GM18508 (cell line): Measurements from ENCODE around the gene CAMKK1.
"Not testable (repeated sequence)": the region's sequence is repeated elsewhere in the genome, so short reads cannot be mapped to it uniquely, and the experiment has no call there.

ENCODE experiments used
- ATAC-seq: cut with Tn5 transposase; IDR thresholded peaks from one replicate; pipeline ENCODE4 v1.9.1; 2021; ENCODE audit warnings: moderate number of reproducible peaks; ENCODE audit not compliant: insufficient read depth, unreplicated experiment

Gene CAMKK1

DNA sequence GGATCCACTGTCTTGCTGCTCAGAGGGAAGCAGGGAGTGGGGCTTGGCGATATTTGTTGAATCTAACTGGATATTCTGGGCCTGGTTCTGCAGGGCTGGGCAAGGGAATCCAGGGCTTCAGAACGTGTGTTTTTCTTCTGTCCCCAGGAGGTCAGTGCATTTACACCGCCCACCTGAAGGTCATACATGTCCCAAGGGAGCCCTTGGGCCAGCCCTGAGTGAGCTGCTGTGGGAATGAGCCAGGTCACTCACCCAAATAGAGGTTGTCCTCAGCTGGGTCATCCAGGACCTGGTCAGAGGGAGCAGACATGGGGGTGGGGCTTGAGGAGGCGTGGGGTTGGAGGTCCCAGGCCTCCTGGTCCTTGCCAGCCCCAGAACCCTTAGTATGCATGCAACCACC, 10.6 kb downstream of the CAMKK1 start:
- ATAC-seq = no peak

DNA sequence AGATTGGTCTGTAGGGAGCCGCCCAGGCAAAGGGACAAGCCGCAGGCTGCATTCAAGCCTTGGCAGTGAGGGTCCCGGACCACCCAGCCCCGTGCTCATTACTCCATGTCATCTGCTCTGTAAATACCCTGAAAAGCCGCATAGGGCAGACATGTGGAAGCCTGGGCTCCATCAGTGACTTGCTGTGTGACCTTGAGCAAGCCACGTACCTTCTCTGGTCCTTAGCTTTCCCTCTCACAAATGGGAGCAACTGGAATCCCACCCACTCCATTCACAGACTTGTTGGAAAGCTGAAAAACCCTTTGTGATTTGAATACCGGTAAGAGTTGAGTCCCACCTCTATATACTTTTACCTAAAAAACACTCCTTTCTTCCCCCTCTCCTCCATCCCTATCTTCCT, 11.9 kb downstream of the CAMKK1 start:
- no peak for ATAC-seq

DNA sequence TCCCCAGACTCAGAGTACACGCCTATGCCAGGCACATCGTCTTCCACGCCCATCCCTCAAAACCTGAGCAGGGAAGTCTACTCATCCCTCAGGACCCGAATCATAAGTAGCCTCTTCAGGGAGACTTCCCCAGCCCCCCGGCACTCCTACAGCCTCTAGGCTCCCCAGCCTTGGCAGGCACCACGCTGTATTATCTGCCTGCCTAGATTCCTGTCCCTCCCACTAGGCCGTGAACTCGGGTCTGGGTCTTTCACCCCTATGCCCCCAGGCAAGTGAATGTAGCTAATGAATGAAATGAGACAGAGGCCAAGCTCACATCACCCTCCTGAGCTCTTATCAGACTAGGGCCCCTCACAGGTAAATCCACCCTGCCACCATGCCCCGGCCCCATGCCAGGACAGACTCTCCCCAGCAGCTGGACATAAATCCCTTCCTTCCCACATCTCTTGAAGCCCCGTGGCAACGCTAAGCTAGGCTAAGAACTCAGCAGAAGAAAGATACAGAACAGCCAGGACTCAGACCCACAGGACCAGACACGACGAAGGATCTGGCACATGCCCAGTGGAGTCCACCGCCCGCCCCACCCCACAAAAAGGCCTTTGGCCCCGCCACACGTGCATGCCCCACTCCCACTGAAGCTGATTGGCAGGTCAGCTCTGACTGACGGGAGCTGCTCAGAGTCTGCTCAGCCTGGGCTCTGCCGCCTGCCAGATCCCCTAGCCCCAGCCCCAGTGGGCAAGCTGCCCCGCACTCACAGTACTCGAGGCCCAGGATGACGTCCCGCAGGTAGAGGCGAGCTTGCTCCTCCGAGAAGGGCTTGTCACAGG, 13.0 kb downstream of the CAMKK1 start:
- ATAC-seq = no peak

DNA sequence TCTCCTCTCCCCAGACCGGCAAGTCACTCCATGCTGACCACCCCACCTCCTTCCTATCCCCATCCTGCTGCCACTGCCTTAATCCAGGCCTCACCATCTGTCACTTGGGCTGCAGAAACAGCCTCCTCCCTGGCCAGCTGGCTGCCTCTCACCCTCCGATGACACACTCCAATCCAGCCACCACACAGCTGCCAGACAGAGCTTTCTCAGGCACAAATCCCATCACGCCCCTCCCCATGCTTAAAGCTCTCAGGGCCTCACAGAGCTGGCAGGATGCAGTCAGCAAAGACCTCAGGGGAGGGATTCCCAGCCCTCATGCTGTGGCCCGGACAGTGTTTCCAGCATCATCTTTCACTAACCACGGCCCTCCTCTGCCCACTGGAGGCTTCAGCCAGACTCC, 13.7 kb downstream of the CAMKK1 start:
- ATAC-seq = no peak

DNA sequence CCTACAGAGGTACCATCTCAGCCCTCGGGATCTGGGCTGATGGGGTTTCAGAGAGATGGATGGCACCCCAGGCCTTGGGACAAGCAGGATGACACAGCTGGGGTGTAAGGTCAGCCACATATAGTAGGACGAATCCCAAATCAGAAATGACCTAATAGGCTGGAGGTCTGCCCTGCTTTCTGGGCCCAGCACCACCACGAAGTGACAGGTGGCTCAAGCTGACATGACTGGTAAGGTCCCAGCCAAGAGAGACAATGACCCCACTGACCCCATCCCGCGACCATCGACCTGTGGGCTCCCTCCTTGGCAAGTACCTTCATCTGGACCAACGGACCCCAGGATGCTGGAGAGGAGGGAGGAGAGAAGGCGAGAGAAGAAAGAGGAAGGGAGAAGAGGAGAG, 15.6 kb downstream of the CAMKK1 start:
- no peak for ATAC-seq

DNA sequence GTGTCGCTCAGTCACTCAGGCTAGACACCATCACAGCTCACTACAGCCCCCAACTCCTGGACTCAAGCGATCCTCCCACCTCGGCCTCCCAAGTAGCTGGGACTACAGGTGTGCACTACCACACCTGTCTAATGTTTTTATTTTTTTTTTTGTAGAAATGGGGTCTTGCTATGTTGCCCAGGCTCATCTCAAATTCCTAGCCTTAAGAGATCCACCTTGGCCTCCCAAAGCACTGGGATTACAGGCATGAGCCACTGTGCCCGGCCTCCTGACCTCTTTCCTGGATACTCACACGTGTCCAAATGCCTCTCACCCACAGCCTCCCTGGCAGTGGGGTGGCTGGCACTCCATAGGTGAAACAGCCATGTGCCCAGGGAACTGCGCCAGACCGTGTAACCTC, 17.5 kb downstream of the CAMKK1 start:
- no peak for ATAC-seq

DNA sequence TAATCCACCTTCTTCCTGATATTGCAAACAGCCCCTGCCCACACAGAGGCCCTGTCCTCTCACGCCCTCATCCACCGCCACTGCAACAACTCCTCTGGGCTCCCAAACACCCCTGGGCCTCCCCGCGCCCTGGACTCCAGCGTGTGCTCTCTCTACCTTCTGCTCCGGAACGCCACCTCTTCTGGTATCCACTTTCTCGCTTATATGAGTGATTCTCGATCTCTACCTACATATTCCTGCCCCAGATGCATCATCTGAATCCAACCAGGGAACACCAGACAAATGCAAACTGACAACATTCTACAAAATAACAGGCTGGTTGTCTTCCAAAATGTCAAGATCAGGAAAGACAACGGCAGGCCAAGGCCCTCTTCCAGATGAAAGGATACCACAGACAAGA, 19.0 kb downstream of the CAMKK1 start:
- ATAC-seq = no peak

DNA sequence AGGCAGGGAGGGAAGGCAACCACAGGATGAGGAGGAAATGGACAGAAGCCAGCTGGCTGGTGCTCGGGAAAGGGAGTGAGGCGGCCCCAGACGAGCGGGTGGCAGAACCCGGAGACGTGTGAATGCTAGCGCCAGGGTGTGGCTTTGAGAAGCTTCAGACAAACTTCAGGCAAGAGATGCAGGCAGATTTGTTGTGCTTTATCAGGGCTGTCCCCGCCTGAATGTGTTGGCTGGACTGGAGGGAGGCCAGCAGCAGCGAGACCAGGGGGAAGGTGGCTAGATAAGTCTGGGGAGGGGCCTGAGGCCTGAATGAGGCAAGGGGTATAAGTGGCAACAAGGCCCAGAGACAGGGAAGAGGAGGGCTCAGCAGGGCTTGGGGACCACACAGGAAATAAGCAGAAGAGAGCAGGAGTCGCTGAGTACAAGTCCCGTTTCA, 22.0 kb downstream of the CAMKK1 start:
- no peak for ATAC-seq

DNA sequence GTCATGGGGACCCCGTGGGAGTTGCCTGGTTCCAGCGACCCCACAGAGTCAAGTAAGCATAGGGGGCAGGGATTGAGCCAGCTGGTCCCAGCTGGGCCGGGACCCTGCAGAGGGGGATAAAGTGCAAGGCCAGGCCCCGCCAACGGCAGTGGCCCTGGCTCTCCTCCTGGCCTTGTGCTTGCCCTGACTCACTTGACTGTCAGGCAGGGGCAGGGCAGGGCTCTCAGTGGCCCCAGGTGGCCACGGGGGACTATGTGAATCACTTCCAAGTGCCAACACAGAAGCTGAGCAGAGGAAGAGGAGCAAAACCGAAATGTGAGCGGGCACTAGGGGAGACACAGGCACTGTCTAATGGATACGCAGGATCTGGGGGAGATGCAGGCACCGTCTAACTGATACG, 25.2 kb downstream of the CAMKK1 start:
- no peak for ATAC-seq

DNA sequence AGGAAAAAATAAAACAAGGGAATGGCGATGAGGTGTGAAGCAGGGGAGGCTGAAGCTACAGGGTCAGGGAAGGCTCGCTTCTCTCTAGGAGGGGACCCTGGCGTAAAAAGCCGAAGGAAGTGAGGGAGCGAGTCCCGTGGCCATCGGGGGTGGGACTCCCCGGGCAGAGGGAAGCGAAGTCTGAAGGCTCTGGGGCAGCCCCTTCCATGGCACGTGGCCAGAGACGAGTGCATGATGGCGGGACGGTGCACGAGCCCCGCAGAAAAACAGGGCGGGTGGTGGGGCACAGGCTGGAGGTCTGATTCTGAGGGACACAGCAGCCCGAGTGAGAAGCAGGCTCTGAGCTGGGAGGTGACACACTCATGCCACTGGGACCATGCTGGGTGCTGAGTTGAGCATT, 25.7 kb downstream of the CAMKK1 start:
- ATAC-seq = no peak

DNA sequence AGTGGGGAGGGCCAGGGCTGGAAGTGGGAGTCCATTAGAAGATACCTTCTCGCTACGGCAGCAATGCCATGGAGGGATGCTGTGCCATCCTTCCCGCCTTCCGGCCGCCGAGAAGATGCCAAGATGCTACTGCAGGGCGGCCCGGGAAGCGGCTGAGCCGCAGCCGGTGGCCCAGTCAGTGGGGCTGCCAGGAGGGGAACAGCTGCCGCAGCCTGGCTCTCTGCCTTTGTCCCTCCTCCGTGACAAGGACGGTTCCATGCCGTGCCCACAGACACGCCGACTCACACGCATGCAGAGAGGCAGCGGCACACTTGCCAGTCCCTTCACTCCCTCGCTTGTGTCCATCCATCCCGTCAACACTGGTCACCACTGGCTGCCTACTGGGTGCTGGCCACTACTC, 26.6 kb downstream of the CAMKK1 start:
- ATAC-seq = no peak

DNA sequence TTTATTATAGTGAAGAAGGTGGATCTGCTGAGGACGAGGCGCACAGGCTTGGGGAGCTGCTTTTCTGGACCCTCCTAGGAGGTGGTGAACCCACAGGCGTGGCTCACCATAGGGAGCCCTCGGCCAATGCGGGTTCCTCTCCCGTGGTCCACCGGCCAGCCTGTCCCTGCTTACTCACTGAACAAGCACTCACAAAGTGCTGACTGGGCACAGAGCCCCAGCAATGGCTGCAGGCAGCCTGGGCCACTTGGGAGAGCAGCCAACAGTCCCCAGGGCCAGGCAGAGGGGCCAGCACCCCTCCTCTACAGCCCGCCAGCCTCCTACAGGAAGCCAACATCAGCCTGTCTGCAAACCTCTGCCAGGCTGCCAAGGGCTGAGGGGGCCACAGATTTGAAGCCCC, 27.7 kb downstream of the CAMKK1 start:
- ATAC-seq = no peak

DNA sequence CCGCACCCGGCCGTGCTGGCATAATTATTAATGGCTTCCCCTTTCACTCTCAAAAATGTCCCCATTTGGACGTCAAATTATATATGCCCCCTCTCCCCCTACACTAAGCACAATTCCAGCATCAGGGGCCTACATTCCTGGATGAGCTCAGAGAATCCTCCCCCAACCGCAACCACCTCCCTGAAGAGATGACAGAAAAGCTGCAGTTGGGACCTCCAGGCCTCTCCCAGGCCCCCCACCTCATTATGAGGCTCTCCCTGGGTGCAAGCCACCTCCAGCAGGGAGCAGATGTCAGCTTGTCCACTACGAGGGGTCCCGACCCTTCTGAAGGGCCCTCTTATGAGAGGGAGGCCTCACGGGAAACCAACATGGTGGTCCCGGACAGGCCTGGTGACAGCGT, 28.3 kb downstream of the CAMKK1 start:
- ATAC-seq = no peak

DNA sequence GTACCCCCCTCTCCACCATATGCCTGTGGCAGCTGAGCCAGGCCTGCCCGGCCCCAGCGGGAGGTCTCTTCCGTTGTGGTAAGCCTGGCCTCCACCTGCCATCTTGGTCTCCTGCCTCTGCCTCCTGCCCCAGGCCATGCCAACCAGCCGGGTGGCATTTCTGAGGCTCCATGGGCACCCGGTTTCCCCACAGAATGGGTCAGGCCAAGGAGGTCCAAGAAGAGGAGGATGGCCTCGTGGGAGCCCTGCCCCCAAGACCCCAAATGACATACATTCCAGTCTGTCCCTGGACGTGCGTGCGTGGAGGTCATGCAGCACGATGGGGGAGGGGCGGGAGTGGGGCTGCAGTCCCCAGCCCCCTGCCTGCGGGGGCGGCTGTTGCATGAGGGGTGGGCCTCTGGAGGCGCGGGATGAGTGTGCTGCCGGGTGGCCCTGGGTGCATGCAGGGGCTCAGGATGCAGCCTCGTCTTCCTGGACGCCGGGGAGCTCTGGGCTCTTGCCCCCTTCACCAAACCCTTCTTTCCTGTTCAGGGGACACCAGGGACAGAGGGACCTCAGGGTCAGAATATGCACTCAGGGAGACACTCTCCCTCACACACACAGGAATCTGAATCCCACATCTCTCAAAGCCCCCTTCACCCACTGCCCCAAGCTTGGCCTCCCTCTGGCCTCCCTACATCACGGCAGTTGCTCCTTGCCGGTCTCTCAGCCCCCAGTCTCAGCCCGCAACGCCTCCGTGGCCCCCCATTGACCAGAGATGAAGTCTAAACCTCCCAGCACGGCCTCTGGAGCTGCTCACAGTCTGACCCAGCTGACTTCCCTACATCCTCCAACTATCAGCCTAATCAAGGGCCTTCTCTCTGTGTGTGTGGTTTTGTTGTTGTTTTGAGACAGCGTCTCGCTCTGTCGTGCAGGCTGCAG, 30.8 kb downstream of the CAMKK1 start:
- ATAC-seq = no peak

DNA sequence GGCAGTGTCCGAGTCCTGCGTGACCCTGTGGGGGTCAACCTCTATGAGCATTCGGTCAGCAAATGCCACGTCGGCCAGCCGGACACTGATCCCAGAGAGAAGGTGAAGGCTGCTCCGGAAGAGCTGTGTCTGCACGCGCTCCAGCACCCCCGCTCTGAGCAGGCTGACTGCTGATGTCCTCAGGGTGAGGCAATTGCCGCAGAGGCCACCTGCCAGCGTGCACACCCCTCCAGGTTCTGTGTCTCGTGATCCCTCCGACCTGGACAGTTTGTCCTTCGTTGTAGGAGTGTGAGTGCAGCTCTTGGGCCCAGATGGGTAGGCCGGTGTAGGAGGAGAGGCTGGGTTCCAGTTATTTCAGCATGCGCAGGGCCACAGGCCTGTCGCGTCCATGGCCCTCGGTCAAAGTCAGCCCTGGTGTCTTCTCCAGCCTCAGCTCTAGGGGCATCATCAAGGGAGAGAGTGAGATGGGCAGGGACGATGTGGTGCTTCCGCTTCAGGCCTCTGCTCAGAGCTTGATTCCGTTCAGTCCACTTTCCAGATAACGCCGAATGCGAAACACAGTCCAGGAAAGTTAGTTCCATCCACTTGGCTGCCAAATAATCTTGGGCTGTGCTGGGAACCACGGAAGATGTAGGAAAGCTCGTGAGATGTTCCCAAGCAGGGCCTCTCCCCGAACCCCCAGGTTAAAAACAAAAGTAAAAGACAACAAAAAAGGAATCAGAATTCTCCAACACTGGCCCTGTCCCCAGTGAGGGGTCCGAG, 31.7 kb downstream of the CAMKK1 start:
- ATAC-seq = no peak

DNA sequence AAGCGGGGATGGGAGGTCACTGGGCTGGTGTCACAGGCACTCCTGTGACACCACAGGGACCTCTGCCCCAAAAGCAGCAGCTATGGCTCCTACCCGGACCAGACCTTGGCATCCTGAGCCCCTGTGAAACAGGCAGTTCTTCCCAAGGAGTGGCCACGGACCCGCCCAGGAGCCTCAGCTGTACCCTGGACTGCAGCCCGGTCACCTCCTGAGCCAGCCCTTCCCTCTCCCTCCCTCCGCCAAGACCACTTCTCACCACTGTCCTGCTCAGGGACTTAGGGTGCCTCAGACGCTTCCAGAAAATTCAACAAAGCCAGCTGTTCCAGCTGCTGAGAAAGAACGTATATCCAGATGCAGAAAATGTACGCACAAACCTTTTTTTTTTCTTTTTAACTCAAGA, 32.9 kb downstream of the CAMKK1 start:
- ATAC-seq = no peak

DNA sequence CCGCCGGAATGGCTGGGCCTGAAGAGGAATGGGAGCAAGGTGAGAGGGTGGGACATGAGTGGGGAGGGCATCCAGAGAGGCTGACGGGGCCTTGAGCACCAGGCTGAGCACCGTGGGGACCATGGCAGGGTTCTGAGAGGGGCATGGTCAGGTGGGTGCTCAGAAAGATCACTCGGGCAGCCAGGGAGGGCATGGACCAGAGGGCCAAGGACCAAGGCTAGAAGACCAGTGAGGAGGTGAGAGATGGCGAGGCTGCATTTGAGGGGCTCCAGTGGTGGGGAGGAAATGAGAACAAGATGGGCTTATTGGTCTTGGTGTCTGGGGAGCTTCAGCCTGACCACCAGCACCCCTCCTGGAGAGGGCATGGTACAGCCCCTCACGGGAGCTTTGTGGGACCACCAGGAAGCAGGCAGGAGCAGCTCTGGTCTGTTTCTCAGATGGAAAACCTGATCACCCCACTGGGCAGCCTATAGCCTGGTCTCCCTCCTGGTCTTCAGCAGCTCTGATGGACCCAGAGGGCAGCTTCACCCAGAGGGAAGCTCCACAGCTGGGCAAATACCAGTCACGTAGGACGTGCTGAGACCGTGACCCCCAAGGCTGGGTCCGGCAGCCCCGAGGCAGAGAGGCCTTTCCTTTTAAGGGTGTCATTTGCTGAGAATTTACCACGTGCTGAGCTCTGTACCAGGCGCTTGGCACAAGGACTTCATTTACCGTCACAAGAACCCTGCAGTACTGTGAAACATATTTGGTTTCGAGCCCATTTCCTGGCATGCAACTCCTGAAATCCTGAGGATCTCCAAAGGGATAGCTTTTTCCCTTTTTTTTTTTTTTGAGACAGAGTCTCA, 35.4 kb downstream of the CAMKK1 start:
- no peak for ATAC-seq

DNA sequence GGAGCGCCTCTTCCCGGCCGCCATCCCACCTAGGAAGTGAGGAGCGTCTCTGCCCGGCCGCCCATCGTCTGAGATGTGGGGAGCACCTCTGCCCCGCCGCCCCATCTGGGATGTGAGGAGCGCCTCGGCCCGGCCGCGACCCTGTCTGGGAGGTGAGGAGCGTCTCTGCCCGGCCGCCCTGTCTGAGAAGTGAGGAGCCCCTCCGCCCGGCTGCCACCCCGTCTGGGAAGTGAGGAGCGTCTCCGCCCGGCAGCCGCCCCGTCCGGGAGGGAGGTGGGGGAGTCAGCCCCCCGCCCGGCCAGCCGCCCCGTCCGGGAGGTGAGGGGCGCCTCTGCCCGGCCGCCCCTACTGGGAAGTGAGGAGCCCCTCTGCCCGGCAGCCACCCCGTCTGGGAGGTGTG, 38.6 kb downstream of the CAMKK1 start:
- ATAC-seq = not testable (repeated sequence)

DNA sequence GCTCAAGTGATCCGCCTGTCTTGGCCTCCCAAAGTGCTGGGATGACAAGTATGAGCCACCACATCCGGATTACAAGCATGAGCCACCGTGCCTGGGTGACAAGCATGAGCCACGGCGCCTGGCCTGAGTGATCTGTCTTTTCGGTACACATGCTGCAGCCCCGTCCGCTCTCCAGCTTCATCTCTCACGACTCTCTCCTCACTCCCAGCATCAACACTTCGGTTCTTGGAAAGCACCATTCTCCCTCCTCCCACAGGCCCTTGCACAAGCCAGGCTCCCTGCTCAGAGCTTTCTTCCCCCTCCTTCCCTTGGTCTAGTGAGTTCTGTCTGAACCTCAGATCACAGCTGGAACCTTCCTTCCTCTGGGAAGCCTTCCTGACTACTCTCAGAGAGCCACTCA, 40.3 kb downstream of the CAMKK1 start:
- ATAC-seq = no peak
